Measurements from ENCODE around the gene DLAT. TPM values are rescaled to one million over a fixed set of nuclear protein-coding genes. Genes with fewer than 3 reads are reported as not detected.

DLAT gene
- total RNA-seq, 1 experiment from 2014 or later, result 68.1 TPM

- no peaks in the 10 kb centered on the region for H3K79me2 ChIP-seq (ENCODE audit: insufficient read depth, low read length)
- H2AFZ ChIP-seq (ENCODE audit: low read depth, low read length, poor library complexity, severe bottlenecking), result no peak overlapping the region
- H3K4me1 ChIP-seq (ENCODE audit: control insufficient read depth in 1 of 2, insufficient read depth in 2 of 2, low read length in 2 of 2), result no peaks in the 10 kb centered on the region
- DNase-seq (ENCODE audit: low read depth, low spot score) (no peak), ATAC-seq (no peak)
- no peak overlapping the region for H3K27ac ChIP-seq (ENCODE audit: low read depth, low read length)
- ChIA-PET RAD21 (ENCODE audit: low non-redundant PET in 1 of 2, low total read pairs in 2 of 2, uncharacterized antibody in 2 of 2, unreplicated experiment in 2 of 2) (no interaction called here), CTCF (no interaction called here), POLR2A (no interaction called here)
- no peaks in the 10 kb centered on the region for H4K20me1 ChIP-seq (ENCODE audit: insufficient read depth)
- intact Hi-C loops (cut with micrococcal nuclease), result no loop called here
- no peaks in the 10 kb centered on the region for H3K27me3 ChIP-seq (ENCODE audit: insufficient read depth, low read length)
- BruUV-seq (replicated peaks), result no TSS peak
- H3K9me3 ChIP-seq (ENCODE audit: control insufficient read depth in 1 of 2, insufficient read depth in 1 of 2, low read depth in 1 of 2, low read length in 2 of 2), result no peaks in the 10 kb centered on the region
- TF ChIP-seq YY1 (IDR thresholded peaks at IDR 0.05; ENCODE audit: extremely low read depth, insufficient replicate concordance, low read depth, low read length), result no peak
- TF ChIP-seq ELF1 (IDR thresholded peaks at IDR 0.05; ENCODE audit: borderline replicate concordance, low read depth), result no peak
- TF ChIP-seq RAD21 (IDR thresholded peaks at IDR 0.05; ENCODE audit: low read depth), result no peak
- no peak for TF ChIP-seq REST (IDR thresholded peaks at IDR 0.05; ENCODE audit: low read depth)
- H3K9me2 ChIP-seq (ENCODE audit: insufficient read depth), result no peaks in the 10 kb centered on the region
- H3K36me3 ChIP-seq (ENCODE audit: control insufficient read depth in 1 of 2, insufficient read depth in 2 of 2, low read length in 2 of 2), result no peaks in the 10 kb centered on the region
- H3K9ac ChIP-seq (ENCODE audit: low read length), result no peak overlapping the region
- H3K4me2 ChIP-seq (ENCODE audit: low read length), result no peak overlapping the region
- H3K4me3 ChIP-seq (replicated peaks in 1 of 2; ENCODE audit: low read depth in 1 of 2, low read length in 2 of 2), result no peak overlapping the region
Observed at GRCh38 chr11:111977146-111978027, 47.8 kb upstream of the DLAT start.

Data from HCT116 (cell line).